ENCODE results near the gene BICD1.
"Not testable (repeated sequence)": the region's sequence is repeated elsewhere in the genome, so short reads cannot be mapped to it uniquely, and the experiment has no call there.

Gene BICD1

DNA sequence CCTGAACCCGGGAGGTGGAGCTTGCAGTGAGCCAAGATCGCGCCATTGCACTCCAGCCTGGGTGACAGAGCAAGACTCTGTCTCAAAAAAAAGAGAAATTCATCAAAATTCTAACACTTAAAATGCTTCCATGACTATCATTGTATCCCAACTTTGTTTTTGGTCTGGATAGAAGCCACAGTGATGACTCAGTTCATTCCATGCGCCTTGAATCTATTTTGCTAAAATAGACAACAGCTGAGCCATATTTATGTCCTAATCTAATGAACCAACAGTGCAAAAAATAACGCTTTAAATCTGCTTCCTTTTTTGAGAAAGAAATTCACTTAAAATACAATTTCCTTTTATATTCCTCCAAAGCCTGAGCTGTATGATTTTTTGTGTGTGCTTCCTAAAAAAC, 23.2 kb upstream of the BICD1 start:
- no peak for TF ChIP-seq TAF1 (IDR thresholded peaks at IDR 0.05; ENCODE audit: borderline replicate concordance, low read depth, low read length)
- TF ChIP-seq POLR2A (IDR thresholded peaks at IDR 0.05; ENCODE audit: low read depth, low read length), result no peak
- TF ChIP-seq POLR2AphosphoS5 (IDR thresholded peaks at IDR 0.05; ENCODE audit: low read depth, low read length), result no peak
- DNase-seq (ENCODE audit: insufficient read length) (no peak), FAIRE-seq (no peak)

DNA sequence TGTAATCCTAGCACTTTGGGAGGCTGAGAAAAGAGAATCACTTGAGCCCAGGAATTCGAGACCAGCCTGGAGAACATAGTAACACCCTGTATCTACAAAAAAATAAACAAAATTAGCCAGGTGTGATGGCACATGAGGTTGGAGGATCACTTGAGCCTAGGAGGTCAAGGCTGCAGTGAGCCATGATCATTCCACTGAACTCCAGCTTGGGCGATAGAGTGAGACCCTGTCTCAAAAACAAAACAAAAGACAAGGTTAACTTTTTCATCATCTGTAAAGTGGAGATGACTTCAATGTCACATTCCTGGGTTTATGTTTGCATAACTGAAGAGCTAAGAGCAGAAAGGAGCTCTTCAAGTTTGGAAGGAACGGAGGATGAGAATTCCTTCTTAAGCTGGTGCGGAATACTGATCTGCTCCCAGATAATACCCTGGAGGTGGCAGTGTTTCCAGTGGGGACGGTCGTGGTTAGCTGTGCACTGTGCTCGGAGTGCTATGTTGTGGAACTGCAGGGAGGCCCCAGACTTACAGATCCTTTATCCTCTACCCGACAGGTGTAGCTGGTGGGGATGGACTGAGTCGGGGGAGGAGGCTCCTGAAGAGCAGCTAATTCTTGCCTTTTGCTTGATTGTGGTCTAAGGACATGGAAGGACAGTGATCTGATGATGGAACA, 22.5 kb upstream of the BICD1 start:
- DNase-seq (ENCODE audit: insufficient read length) (no peak), FAIRE-seq (no peak)
- TF ChIP-seq POLR2AphosphoS5 (IDR thresholded peaks at IDR 0.05; ENCODE audit: low read depth, low read length) (no peak), TAF1 (IDR thresholded peaks at IDR 0.05; ENCODE audit: borderline replicate concordance, low read depth, low read length) (no peak), POLR2A (IDR thresholded peaks at IDR 0.05; ENCODE audit: low read depth, low read length) (no peak)

DNA sequence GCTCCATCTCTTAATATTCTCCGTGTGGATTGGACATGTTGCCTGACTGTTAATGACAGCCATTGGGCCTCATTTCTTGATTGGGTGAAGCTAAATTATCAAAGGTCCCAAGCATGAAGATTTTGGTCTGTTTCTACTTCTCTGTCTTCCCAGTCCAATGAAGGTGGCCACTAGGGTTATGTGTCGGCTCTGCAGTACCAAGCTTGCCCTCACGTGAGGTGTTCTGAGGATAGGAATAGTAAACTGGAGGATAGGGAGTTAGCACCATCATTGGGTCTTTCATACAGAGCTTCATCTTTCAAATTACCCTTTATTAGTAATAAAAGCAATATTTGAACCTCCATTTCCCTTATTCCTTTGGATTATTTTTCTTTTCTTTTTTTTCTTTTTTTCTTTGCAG, 21.9 kb upstream of the BICD1 start:
- TF ChIP-seq POLR2AphosphoS5 (IDR thresholded peaks at IDR 0.05; ENCODE audit: low read depth, low read length), result no peak
- DNase-seq (ENCODE audit: insufficient read length), result no peak
- FAIRE-seq, result no peak

DNA sequence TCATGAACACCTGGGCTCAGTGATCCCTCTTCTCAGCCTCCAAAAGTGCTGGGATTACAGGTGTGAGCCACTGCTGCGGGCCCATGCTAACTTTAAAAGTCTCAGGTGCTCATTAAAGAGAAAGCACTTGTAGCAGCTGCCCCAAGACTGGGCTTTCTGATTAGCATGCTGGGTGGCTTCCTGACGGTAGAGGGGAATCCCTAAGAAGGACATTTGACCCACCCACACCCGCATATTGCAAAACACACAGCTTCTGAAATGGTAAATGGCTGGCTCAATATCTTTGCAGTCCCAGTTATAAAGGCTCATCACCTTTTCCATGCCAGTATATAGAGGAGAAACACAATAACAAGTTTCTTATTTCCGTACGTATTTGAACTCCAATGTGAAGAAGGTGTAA, 19.3 kb upstream of the BICD1 start:
- no peak for FAIRE-seq
- no peak for TF ChIP-seq POLR2AphosphoS5 (IDR thresholded peaks at IDR 0.05; ENCODE audit: low read depth, low read length)
- no peak for TF ChIP-seq TAF1 (IDR thresholded peaks at IDR 0.05; ENCODE audit: borderline replicate concordance, low read depth, low read length)
- no peak for TF ChIP-seq POLR2A (IDR thresholded peaks at IDR 0.05; ENCODE audit: low read depth, low read length)

DNA sequence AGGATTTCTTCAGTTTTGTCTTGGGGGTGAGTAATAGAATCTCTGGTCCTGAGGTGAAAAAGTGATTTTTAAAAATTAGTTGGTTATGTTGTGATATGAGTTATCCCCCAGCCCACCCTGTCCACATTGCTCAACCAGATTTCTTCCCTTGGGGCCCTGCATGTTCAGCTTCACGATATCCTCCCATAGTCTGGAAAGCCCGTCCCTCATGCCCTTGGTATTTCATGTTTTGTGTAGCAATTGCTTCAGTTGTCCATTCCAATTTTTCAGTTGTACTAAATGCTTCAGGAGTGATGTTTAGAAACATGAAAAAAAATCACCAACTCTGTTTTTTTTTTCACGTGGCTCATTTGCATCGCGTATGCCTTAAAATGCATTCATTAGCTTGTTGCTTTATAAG, 17.5 kb upstream of the BICD1 start:
- no peak for FAIRE-seq

More for the DNA sequence above, 19.3 kb upstream of the BICD1 start:
- DNase-seq (ENCODE audit: insufficient read length), result no peak

DNA sequence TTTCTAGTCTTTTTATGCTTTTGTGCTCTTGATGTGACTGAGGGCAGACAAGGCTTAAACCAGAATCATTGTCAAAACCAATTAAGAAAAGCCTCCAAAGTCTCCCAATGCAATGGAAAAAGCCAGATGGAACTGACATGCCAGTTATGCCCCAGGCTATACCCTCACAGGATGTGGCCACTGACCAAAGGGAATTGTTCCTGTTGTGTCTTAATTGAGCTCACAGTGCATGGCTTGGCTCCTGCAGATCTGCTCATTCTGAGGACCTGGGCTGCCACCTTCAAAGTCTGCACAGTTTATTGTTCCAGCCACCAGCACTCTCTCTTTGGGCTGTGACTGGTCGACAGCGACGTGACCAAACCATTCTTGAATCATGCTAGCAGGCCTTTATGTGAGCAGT, 17.1 kb upstream of the BICD1 start:
- FAIRE-seq (no peak), DNase-seq (ENCODE audit: insufficient read length) (no peak)
- TF ChIP-seq POLR2A (IDR thresholded peaks at IDR 0.05; ENCODE audit: low read depth, low read length), result no peak
- no peak for TF ChIP-seq POLR2AphosphoS5 (IDR thresholded peaks at IDR 0.05; ENCODE audit: low read depth, low read length)
- TF ChIP-seq TAF1 (IDR thresholded peaks at IDR 0.05; ENCODE audit: borderline replicate concordance, low read depth, low read length), result no peak

More for the DNA sequence above, 17.5 kb upstream of the BICD1 start:
- no peak for TF ChIP-seq TAF1 (IDR thresholded peaks at IDR 0.05; ENCODE audit: borderline replicate concordance, low read depth, low read length)
- no peak for TF ChIP-seq POLR2AphosphoS5 (IDR thresholded peaks at IDR 0.05; ENCODE audit: low read depth, low read length)
- TF ChIP-seq POLR2A (IDR thresholded peaks at IDR 0.05; ENCODE audit: low read depth, low read length), result no peak
- DNase-seq (ENCODE audit: insufficient read length), result no peak

DNA sequence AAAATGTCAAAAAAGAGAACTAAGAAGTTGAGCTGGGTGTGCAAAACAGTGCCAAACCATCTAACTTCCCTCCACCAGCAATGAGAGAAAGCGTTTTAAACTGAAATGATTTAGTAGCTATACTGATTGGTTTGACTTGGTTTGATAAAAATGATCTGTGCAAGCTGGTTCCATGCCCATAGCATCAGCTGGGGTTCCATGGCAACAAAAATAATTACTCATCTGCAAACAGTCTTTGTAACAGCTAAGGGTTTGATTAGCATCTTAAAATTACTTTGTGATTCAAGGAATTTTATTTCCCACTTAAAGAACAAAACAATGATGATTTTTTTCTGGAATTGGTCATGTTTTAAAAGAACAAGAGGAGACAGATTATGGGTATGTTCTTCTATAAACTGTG, 15.0 kb upstream of the BICD1 start:
- no peak for DNase-seq (ENCODE audit: insufficient read length)
- no peak for FAIRE-seq
- TF ChIP-seq POLR2AphosphoS5 (IDR thresholded peaks at IDR 0.05; ENCODE audit: low read depth, low read length) (no peak), TAF1 (IDR thresholded peaks at IDR 0.05; ENCODE audit: borderline replicate concordance, low read depth, low read length) (no peak)

DNA sequence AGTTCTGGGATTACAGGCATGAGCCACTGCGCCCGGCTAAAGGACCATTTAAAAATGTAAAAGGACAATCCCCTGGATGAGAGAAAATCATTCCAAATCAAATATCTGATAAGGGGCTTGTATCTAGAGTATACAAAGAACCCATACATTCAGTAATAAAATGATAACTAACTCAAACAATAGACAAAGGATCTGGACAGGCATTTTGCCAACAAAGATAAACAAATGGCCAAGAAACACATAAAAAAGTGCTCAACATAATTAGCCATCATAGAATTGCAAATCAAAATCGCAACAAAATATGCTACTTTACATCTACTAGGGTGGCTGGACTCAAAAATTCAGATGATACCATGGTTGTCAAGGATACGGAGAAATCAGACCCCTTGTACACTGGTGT, 8.5 kb upstream of the BICD1 start:
- no peak for FAIRE-seq
- TF ChIP-seq TAF1 (IDR thresholded peaks at IDR 0.05; ENCODE audit: borderline replicate concordance, low read depth, low read length) (no peak), POLR2A (IDR thresholded peaks at IDR 0.05; ENCODE audit: low read depth, low read length) (no peak), POLR2AphosphoS5 (IDR thresholded peaks at IDR 0.05; ENCODE audit: low read depth, low read length) (no peak)
- DNase-seq (ENCODE audit: insufficient read length), result no peak

DNA sequence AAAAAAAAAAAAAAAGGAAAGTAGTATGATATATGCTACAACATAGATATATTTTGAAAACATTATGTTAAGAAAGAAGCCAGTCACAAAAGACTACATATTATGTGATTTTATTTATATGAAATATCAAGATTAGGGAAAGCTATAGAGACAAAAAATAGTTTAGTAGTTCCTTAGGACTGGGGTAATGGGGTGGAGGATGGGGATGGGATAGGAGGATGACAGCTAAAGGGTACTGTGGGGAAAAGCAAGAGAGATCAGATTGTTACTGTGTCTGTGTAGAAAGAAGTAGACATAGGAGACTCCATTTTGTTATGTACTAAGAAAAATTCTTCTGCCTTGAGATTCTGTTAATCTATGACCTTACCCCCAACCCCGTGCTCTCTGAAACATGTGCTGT, 7.4 kb upstream of the BICD1 start:
- not testable (repeated sequence) for FAIRE-seq; DNase-seq (ENCODE audit: insufficient read length)

DNA sequence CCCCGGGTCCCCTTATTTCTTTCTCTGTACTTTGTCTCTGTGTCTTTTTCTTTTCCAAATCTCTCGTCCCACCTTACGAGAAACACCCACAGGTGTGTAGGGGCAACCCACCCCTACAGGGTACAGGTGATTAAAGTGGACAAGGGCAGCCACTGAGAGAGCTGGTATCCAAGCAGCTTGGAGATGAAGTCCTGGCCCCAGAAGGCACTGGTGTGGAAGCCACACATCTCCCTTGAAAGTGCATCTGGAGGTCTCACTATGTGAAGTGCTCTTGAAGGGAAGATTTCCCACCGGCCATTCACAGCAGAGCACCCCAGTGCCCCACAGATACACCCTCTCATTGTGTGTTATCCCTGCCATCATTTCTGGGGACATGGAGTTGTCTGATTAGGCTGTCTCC, 6.3 kb upstream of the BICD1 start:
- TF ChIP-seq POLR2A (IDR thresholded peaks at IDR 0.05; ENCODE audit: low read depth, low read length), result no peak
- TF ChIP-seq TAF1 (IDR thresholded peaks at IDR 0.05; ENCODE audit: borderline replicate concordance, low read depth, low read length), result no peak
- TF ChIP-seq POLR2AphosphoS5 (IDR thresholded peaks at IDR 0.05; ENCODE audit: low read depth, low read length), result no peak
- DNase-seq (ENCODE audit: insufficient read length) (no peak), FAIRE-seq (no peak)

DNA sequence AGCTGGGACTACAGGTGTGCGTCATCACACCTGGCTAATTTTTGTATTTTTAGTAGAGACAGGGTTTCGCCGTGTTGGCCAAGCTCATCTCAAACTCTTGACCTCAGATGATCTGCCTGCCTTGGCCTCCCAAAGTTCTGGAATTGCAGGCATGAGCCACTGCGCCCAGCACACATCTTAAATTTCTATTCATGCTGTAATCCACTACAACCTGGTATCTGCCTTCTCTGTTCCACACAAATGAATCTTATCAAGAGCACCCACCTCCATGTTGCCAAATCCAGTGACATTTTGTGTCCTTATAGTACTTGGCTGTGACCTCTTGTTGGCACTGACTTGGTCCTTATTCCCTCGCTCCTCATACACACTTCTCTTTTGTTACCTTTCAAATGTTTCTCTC, 5.8 kb upstream of the BICD1 start:
- TF ChIP-seq TAF1 (IDR thresholded peaks at IDR 0.05; ENCODE audit: borderline replicate concordance, low read depth, low read length) (no peak), POLR2AphosphoS5 (IDR thresholded peaks at IDR 0.05; ENCODE audit: low read depth, low read length) (no peak), POLR2A (IDR thresholded peaks at IDR 0.05; ENCODE audit: low read depth, low read length) (no peak)
- no peak for FAIRE-seq
- DNase-seq (ENCODE audit: insufficient read length), result no peak

DNA sequence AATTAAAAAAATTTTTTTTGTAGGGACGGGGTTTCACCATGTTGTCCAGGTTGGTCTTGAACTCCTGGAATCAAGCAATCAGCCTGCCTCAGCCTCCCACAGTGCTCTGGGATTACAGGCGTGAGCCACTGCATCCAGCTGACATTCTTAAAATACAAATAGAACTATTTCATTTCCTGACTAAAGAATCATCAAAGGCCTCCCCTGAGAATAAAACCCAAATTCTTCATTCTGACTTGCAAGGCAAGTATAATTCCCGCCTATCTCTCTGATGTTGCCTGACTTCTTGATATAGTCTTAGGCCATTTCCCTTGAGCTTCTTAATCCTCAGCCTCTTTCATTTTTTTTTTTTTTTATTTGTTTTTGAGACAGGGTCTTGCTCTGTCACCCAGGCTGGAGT, 4.4 kb upstream of the BICD1 start:
- TF ChIP-seq POLR2AphosphoS5 (IDR thresholded peaks at IDR 0.05; ENCODE audit: low read depth, low read length), result no peak
- no peak for TF ChIP-seq POLR2A (IDR thresholded peaks at IDR 0.05; ENCODE audit: low read depth, low read length)

More for the DNA sequence above, 4.4 kb upstream of the BICD1 start:
- FAIRE-seq (no peak), DNase-seq (ENCODE audit: insufficient read length) (no peak)

Measured in GM12892 (cell line).